Measurements from ENCODE around the gene GMDS. TPM values are rescaled to one million over a fixed set of nuclear protein-coding genes. Genes with fewer than 3 reads are reported as not detected.
A peak's percentile ranks its signal among the peaks of the same experiment; 100 is the strongest.

GMDS gene
- total and polyA plus RNA-seq, 2 donors: 19.9 to 28.4 TPM

DNA sequence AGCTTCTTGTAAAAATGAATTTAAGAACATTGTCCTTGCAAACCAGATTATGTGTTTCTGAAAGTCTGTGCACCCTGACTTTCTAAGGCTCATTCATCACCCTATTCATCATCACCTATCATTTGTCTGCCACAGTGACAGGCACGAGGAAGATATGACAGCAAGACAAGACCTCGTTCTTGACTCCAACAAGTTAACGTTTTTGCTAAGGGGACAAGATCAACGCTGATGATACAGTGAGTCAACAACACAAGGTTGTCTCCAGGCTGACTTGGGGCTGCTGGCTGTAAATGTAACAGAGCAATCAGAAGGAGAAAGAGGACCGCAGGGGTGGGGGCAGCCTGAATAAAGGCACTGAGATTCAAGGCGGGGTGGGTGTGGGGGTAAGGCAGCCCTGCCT lies 541.5 kb downstream of the GMDS start:
- Histone ChIP-seq H3K9me3 (ENCODE audit: control insufficient read depth in 2 of 2, insufficient read depth in 1 of 2, low read length in 1 of 2) (peaks cover 0 to 3% of the 10 kb centered on the region in 2 donors), H3K4me1 (ENCODE audit: control insufficient read depth in 2 of 2, insufficient read depth in 2 of 2, low read length in 2 of 2) (peaks cover 0 to 6% of the 10 kb centered on the region in 2 donors), H3K27ac (ENCODE audit: low read depth in 1 of 2, low read length in 1 of 2) (peak overlapping the region in 1 of 2 donors; percentile 36), H3K36me3 (ENCODE audit: control insufficient read depth in 2 of 2, insufficient read depth in 2 of 2, low read length in 1 of 2) (no peaks in the 10 kb centered on the region), H3K4me3 (ENCODE audit: low read length in 2 of 2) (no peak overlapping the region), H3K27me3 (ENCODE audit: control insufficient read depth in 2 of 2, insufficient read depth in 1 of 2, low read length in 1 of 2) (no peaks in the 10 kb centered on the region)
- 93% methylated on average over 6 of the region's 6 CpGs for WGBS
- DNase-seq (ENCODE audit: low read depth in 6 of 9, low spot score in 9 of 9): no peak

GRCh38 chr6:1703091-1703855 lies 542.1 kb downstream of the GMDS start:
- WGBS: 89% methylated on average over 9 of the region's 9 CpGs
- Histone ChIP-seq H3K9me3 (ENCODE audit: control insufficient read depth in 2 of 2, insufficient read depth in 1 of 2, low read length in 1 of 2) (peaks cover 0 to 3% of the 10 kb centered on the region in 2 donors), H3K27ac (ENCODE audit: low read depth in 1 of 2, low read length in 1 of 2) (peak overlapping the region; percentile 53 to 60), H3K36me3 (ENCODE audit: control insufficient read depth in 2 of 2, insufficient read depth in 2 of 2, low read length in 1 of 2) (no peaks in the 10 kb centered on the region), H3K4me3 (ENCODE audit: low read length in 2 of 2) (no peak overlapping the region), H3K27me3 (ENCODE audit: control insufficient read depth in 2 of 2, insufficient read depth in 1 of 2, low read length in 1 of 2) (no peaks in the 10 kb centered on the region), H3K4me1 (ENCODE audit: control insufficient read depth in 2 of 2, insufficient read depth in 2 of 2, low read length in 2 of 2) (peaks cover 0 to 6% of the 10 kb centered on the region in 2 donors)
- DNase-seq (ENCODE audit: low read depth in 6 of 9, low spot score in 9 of 9): no peak

DNA sequence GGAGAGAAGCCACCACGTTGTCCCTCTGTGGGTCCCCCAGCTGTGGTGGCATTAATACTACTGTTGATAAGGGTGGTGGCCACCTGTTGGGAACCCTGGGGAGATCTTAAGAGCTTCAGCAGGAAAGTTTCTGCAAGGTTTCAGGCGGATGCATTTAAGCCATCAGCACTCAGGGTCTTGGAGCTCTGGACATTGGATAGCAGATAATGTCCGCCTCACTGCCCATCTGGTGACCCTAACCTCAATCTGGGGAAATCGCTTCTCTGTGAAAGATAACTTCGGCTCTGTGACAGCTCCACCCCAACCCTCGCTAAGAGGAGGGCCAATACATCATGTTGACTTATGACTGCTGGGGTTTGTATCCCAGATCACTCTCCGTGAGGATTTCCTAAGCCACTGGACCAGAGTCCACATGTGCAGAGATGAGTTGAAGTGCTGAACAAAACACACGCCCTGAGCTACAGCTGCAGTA lies 542.8 kb downstream of the GMDS start:
- DNase-seq (ENCODE audit: low read depth in 6 of 9, low spot score in 9 of 9): no peak
- H3K36me3 ChIP-seq (ENCODE audit: control insufficient read depth in 2 of 2, insufficient read depth in 2 of 2, low read length in 1 of 2): no peaks in the 10 kb centered on the region
- H3K27ac ChIP-seq (ENCODE audit: low read depth in 1 of 2, low read length in 1 of 2): peak overlapping the region; percentile 53 to 60
- peaks cover 0 to 6% of the 10 kb centered on the region in 2 donors for H3K4me1 ChIP-seq (ENCODE audit: control insufficient read depth in 2 of 2, insufficient read depth in 2 of 2, low read length in 2 of 2)
- H3K9me3 ChIP-seq (ENCODE audit: control insufficient read depth in 2 of 2, insufficient read depth in 1 of 2, low read length in 1 of 2): peaks cover 0 to 3% of the 10 kb centered on the region in 2 donors
- 95% methylated on average over 8 of the region's 8 CpGs for WGBS
- no peaks in the 10 kb centered on the region for H3K27me3 ChIP-seq (ENCODE audit: control insufficient read depth in 2 of 2, insufficient read depth in 1 of 2, low read length in 1 of 2)
- H3K4me3 ChIP-seq (ENCODE audit: low read length in 2 of 2): no peak overlapping the region

GRCh38 chr6:1701668-1702353 lies 543.6 kb downstream of the GMDS start:
- 91% methylated on average over 12 of the region's 12 CpGs for WGBS
- no peaks in the 10 kb centered on the region for H3K27me3 ChIP-seq (ENCODE audit: control insufficient read depth in 2 of 2, insufficient read depth in 1 of 2, low read length in 1 of 2)
- no peak for DNase-seq (ENCODE audit: low read depth in 6 of 9, low spot score in 9 of 9)
- no peaks in the 10 kb centered on the region for H3K36me3 ChIP-seq (ENCODE audit: control insufficient read depth in 2 of 2, insufficient read depth in 2 of 2, low read length in 1 of 2)
- H3K4me3 ChIP-seq (ENCODE audit: low read length in 2 of 2): no peak overlapping the region
- H3K27ac ChIP-seq (ENCODE audit: low read depth in 1 of 2, low read length in 1 of 2): peak overlapping the region; percentile 53 to 58
- H3K4me1 ChIP-seq (ENCODE audit: control insufficient read depth in 2 of 2, insufficient read depth in 2 of 2, low read length in 2 of 2): peaks cover 0 to 6% of the 10 kb centered on the region in 2 donors
- H3K9me3 ChIP-seq (ENCODE audit: control insufficient read depth in 2 of 2, insufficient read depth in 1 of 2, low read length in 1 of 2): peaks cover 0 to 3% of the 10 kb centered on the region in 2 donors

GRCh38 chr6:1700278-1700967 lies 545.0 kb downstream of the GMDS start:
- Histone ChIP-seq H3K9me3 (ENCODE audit: control insufficient read depth in 2 of 2, insufficient read depth in 1 of 2, low read length in 1 of 2) (peaks cover 0 to 3% of the 10 kb centered on the region in 2 donors), H3K27me3 (ENCODE audit: control insufficient read depth in 2 of 2, insufficient read depth in 1 of 2, low read length in 1 of 2) (no peaks in the 10 kb centered on the region), H3K36me3 (ENCODE audit: control insufficient read depth in 2 of 2, insufficient read depth in 2 of 2, low read length in 1 of 2) (no peaks in the 10 kb centered on the region), H3K4me3 (ENCODE audit: low read length in 2 of 2) (no peak overlapping the region), H3K27ac (ENCODE audit: low read depth in 1 of 2, low read length in 1 of 2) (no peak overlapping the region), H3K4me1 (ENCODE audit: control insufficient read depth in 2 of 2, insufficient read depth in 2 of 2, low read length in 2 of 2) (peaks cover 0 to 6% of the 10 kb centered on the region in 2 donors)
- no peak for DNase-seq (ENCODE audit: low read depth in 6 of 9, low spot score in 9 of 9)
- 95% methylated on average over 11 of the region's 11 CpGs for WGBS

DNA sequence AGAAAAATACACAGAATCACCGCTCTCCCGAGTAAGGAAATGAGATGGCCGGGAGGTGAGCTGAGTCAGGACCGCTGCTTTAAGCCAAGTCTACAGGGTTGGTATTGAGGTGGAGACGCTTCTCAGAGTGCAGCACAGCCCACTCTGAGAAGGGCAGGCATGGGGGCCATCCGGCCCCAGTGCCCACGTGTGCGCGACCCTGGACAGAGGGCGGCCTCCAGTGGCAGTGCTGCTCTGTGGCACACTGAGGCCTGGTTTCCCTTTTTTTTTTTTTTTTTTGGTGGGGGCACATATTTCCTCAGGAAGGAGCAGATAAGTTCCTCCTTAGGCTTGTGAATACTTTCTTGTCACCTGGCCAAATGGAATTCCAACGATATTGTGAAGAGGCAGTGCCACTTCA lies 546.9 kb downstream of the GMDS start:
- Histone ChIP-seq H3K9me3 (ENCODE audit: control insufficient read depth in 2 of 2, insufficient read depth in 1 of 2, low read length in 1 of 2) (peaks cover 0 to 3% of the 10 kb centered on the region in 2 donors), H3K36me3 (ENCODE audit: control insufficient read depth in 2 of 2, insufficient read depth in 2 of 2, low read length in 1 of 2) (no peaks in the 10 kb centered on the region), H3K4me3 (ENCODE audit: low read length in 2 of 2) (no peak overlapping the region), H3K27ac (ENCODE audit: low read depth in 1 of 2, low read length in 1 of 2) (no peak overlapping the region), H3K4me1 (ENCODE audit: control insufficient read depth in 2 of 2, insufficient read depth in 2 of 2, low read length in 2 of 2) (peaks cover 0 to 6% of the 10 kb centered on the region in 2 donors), H3K27me3 (ENCODE audit: control insufficient read depth in 2 of 2, insufficient read depth in 1 of 2, low read length in 1 of 2) (no peaks in the 10 kb centered on the region)
- DNase-seq (ENCODE audit: low read depth in 6 of 9, low spot score in 9 of 9): no peak
- WGBS: 92% methylated on average over 11 of the region's 11 CpGs

GRCh38 chr6:1697688-1698351 lies 547.6 kb downstream of the GMDS start:
- Histone ChIP-seq H3K9me3 (ENCODE audit: control insufficient read depth in 2 of 2, insufficient read depth in 1 of 2, low read length in 1 of 2) (peaks cover 0 to 8% of the 10 kb centered on the region in 2 donors), H3K27me3 (ENCODE audit: control insufficient read depth in 2 of 2, insufficient read depth in 1 of 2, low read length in 1 of 2) (no peaks in the 10 kb centered on the region), H3K27ac (ENCODE audit: low read depth in 1 of 2, low read length in 1 of 2) (no peak overlapping the region), H3K36me3 (ENCODE audit: control insufficient read depth in 2 of 2, insufficient read depth in 2 of 2, low read length in 1 of 2) (no peaks in the 10 kb centered on the region), H3K4me3 (ENCODE audit: low read length in 2 of 2) (no peak overlapping the region), H3K4me1 (ENCODE audit: control insufficient read depth in 2 of 2, insufficient read depth in 2 of 2, low read length in 2 of 2) (peaks cover 0 to 5% of the 10 kb centered on the region in 2 donors)
- DNase-seq (ENCODE audit: low read depth in 6 of 9, low spot score in 9 of 9): no peak
- WGBS: 97% methylated on average over 10 of the region's 10 CpGs

DNA sequence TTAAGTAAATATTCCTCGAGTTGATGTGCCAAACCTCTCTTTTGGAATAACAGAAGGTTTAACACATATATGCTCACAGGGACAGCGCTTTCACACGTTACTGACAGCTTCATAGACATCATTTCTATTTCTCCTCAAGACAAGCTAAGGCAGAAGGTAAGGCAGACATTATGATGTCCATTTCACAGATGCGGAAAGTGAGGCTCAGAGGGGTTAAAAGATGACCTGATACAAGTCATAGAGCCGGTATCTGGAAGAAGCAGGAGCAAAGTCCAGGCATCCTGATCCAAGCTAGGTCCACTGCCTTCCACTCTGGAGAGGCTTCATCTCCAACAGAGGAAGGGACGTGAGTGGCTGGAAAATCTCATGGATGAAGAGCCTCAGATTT lies 548.9 kb downstream of the GMDS start:
- Histone ChIP-seq H3K9me3 (ENCODE audit: control insufficient read depth in 2 of 2, insufficient read depth in 1 of 2, low read length in 1 of 2) (peaks cover 0 to 8% of the 10 kb centered on the region in 2 donors), H3K36me3 (ENCODE audit: control insufficient read depth in 2 of 2, insufficient read depth in 2 of 2, low read length in 1 of 2) (no peaks in the 10 kb centered on the region), H3K4me3 (ENCODE audit: low read length in 2 of 2) (no peak overlapping the region), H3K4me1 (ENCODE audit: control insufficient read depth in 2 of 2, insufficient read depth in 2 of 2, low read length in 2 of 2) (no peaks in the 10 kb centered on the region), H3K27ac (ENCODE audit: low read depth in 1 of 2, low read length in 1 of 2) (no peak overlapping the region), H3K27me3 (ENCODE audit: control insufficient read depth in 2 of 2, insufficient read depth in 1 of 2, low read length in 1 of 2) (no peaks in the 10 kb centered on the region)
- DNase-seq (ENCODE audit: low read depth in 6 of 9, low spot score in 9 of 9): no peak
- WGBS: 95% methylated on average over 6 of the region's 6 CpGs
